Kidney epithelial cell (primary cell): ENCODE data around the gene USH1C. TPM values are rescaled to one million over a fixed set of nuclear protein-coding genes. Genes with fewer than 3 reads are reported as not detected.
A peak's percentile ranks its signal among the peaks of the same experiment; 100 is the strongest.

Experiments
- DNase-seq: peaks from one replicate; pipeline ENCODE4 v3.0.0-alpha.2; 2010; ENCODE audit warnings: low read depth
- H3K27me3 ChIP-seq: 2 replicates; pipeline ENCODE4 v1.6.0; 2011; ENCODE audit warnings: low read length; ENCODE audit not compliant: control insufficient read depth, insufficient read depth
- H3K36me3 ChIP-seq: 2 replicates; pipeline ENCODE4 v1.5.1; 2011; ENCODE audit warnings: low read length; ENCODE audit not compliant: control insufficient read depth, insufficient read depth
- H3K4me3 ChIP-seq: 2 replicates; pipeline ENCODE4 v1.5.1; 2011; ENCODE audit warnings: low read depth, mild to moderate bottlenecking, control low read depth, low read length
- total RNA-seq: library from RNA; depleted of rRNA; stranded (reverse); fragments of >200 nt; gene quantifications from 2 replicates; pipeline ENCODE4 v1.2.3, GENCODE V29; 2015
- TF ChIP-seq, protein P1 (sequence below): IDR thresholded peaks from 2 replicates; pipeline ENCODE4 v1.5.1; 2011; ENCODE audit warnings: mild to moderate bottlenecking, moderate library complexity, low read length, control low read depth, inconsistent platforms; ENCODE audit not compliant: insufficient read depth, poor library complexity, severe bottlenecking

The USH1C gene
- total RNA-seq, 1 donor from 2014 or later = 1.8 TPM

DNA sequence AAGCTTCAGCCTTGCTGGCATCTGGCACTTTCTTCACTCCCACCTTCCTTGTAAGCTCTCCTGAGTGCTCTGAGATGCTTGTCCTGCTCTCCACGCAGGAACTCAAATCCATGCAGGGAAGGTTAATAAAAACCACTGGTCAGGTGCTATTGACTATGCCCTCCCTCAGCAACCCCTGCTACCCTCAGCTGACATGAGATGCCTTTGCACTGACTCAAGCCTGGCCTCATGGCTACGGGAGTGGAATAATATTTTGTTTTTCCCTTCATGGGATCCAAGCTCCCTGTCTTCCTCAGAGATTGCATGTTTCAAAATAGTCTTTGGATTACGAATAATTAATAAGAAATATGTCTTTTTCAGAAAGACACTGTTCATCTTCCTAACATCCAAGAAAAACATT lies 35.9 kb downstream of the USH1C start:
- Histone ChIP-seq H3K36me3 (no peaks in the 10 kb centered on the region), H3K4me3 (no peak overlapping the region), H3K27me3 (no peaks in the 10 kb centered on the region)
- DNase-seq = peak; percentile 26
- TF ChIP-seq, protein P1, sequence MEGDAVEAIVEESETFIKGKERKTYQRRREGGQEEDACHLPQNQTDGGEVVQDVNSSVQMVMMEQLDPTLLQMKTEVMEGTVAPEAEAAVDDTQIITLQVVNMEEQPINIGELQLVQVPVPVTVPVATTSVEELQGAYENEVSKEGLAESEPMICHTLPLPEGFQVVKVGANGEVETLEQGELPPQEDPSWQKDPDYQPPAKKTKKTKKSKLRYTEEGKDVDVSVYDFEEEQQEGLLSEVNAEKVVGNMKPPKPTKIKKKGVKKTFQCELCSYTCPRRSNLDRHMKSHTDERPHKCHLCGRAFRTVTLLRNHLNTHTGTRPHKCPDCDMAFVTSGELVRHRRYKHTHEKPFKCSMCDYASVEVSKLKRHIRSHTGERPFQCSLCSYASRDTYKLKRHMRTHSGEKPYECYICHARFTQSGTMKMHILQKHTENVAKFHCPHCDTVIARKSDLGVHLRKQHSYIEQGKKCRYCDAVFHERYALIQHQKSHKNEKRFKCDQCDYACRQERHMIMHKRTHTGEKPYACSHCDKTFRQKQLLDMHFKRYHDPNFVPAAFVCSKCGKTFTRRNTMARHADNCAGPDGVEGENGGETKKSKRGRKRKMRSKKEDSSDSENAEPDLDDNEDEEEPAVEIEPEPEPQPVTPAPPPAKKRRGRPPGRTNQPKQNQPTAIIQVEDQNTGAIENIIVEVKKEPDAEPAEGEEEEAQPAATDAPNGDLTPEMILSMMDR = no peak

DNA sequence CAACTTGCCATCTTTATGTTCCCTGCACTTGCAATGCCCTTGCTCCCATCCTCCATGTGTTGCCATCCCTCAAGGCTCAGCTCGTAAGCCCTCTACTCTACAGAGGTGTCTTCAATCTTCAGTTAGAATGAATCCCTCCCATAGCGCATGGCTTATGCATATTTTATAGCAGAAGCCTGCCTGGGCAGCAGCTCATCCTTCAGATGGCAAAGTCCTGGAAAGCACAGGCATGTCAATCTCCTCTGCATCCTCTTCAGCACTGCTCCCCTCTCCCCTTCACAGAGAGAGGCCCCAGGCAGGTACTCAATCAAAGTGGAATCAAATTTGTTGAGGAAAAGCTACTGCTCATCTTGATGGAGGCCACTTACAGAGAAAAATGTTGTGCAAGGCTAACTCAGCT lies 36.4 kb downstream of the USH1C start:
- Histone ChIP-seq H3K27me3 (no peaks in the 10 kb centered on the region), H3K4me3 (no peak overlapping the region), H3K36me3 (no peaks in the 10 kb centered on the region)
- TF ChIP-seq, protein P1 = no peak
- no peak for DNase-seq

DNA sequence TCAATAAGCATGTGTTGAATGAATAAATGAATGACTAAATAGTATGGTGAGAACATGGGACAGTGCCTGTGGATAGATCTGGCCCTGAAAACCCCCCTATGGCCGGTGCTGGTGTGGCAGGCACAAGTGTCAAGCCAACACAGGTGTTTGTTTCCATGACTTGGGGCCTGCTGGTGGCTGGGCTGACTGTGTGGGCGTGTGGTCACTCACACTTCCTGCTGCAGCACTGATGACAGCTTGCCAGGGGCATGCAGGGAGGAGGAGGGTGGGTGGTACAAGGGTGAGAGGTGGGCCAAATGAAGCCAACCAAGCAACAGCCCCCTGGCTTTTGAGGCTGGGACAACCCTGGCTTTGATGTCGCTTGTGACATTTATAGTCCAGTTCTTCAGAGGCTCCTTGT lies 37.3 kb downstream of the USH1C start:
- no peaks in the 10 kb centered on the region for H3K36me3 ChIP-seq
- H3K4me3 ChIP-seq = no peak overlapping the region
- DNase-seq = no peak
- H3K27me3 ChIP-seq = no peaks in the 10 kb centered on the region
- TF ChIP-seq, protein P1 = no peak

DNA sequence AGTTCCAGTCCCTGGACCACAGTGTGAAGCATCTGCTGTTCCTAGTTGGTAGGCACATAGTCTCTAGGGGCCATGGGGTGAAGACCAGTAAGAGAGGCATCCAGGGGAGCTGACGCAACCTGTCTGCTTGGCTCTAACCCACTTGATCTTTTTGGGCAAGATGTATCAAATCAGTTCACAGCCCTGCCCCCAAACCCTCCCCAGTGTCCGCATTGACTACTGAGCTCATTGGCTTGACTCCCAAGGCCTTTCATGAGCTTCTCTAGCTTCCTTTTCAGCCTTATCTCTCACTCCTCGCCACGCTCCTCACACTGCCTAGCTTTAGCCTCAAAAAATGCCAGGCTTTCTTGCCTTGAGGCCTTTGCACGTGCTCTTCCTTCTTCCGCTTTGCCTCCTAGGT lies 37.9 kb downstream of the USH1C start:
- H3K27me3 ChIP-seq = no peaks in the 10 kb centered on the region
- TF ChIP-seq, protein P1 = no peak
- H3K36me3 ChIP-seq = no peaks in the 10 kb centered on the region
- no peak for DNase-seq
- H3K4me3 ChIP-seq = no peak overlapping the region

DNA sequence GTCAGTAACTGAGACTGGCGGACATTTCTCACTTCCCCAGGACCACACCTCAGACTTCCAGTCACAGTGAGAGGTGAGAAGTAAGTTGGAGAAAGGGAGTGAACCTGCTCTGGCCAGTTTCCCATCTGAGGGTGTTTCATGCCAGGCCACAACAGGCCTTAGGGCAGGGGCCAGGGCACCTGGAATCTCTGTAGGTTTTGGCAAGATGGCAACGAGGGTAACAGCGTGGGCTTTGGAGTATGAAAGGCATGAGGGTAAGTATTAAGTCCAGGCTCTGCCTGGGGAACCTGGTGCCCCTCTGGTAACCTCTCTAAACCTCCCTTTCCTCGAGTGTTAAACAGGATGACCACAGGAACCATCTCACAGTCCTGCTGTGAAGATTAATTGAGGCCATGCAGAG lies 39.1 kb downstream of the USH1C start:
- H3K27me3 ChIP-seq = no peaks in the 10 kb centered on the region
- TF ChIP-seq, protein P1 = no peak
- no peaks in the 10 kb centered on the region for H3K36me3 ChIP-seq
- no peak for DNase-seq
- H3K4me3 ChIP-seq = no peak overlapping the region

DNA sequence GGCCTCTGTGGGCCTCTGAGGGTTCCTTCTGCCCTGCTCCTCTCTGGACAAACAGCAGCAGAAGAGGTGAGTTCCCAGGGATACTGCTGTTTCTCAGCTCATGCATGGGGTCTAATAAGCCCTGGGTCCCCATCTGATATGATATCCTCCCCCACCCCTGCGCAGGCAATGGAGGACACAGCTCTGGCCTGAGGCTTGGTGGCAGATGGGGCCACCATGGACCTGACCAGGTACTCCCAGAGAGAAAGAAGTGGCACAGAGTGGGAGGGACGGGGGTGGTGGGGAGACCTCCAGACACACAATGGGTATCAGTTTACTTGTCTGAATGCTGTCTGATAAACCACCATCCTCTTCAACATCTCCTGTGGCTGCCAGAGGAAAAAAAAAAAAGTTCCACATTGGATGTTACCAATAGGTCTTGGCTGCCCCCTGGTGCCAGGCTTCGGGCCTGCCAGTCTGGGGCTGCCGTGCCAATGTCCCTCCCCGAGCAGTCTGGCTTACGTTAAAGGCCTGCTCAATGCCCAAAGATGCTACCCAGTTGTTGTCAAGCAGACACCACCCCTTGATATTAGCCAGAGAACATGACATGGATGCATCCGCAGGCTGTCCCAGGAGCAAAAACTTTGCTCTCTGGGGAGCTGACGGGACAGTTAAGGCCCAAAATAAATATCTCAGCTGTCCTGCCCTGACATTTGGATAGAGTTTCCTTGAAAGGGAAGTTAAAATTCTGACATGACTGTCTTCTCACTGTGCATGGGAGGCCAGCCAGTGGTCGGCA lies 39.7 kb downstream of the USH1C start:
- no peak for DNase-seq
- Histone ChIP-seq H3K4me3 (no peak overlapping the region), H3K36me3 (no peaks in the 10 kb centered on the region), H3K27me3 (peaks cover 2% of the 10 kb centered on the region)
- TF ChIP-seq, protein P1 = peak; percentile 93
